HEK293T (cell line): ENCODE results near the gene FAM98B.

Experiments used
- BHLHE40 ChIP-seq: fragments of 450-650 bp; IDR thresholded peaks from 2 replicates; pipeline ENCODE4 v1.6.1; 2016; ENCODE audit warnings: mild to moderate bottlenecking, moderate library complexity, borderline replicate concordance
- FOXA1 ChIP-seq: fragments of 450-650 bp; IDR thresholded peaks from 2 replicates; pipeline ENCODE4 v1.6.1; 2016; ENCODE audit warnings: mild to moderate bottlenecking
- FOXK2 ChIP-seq: fragments of 450-650 bp; IDR thresholded peaks from 2 replicates; pipeline ENCODE4 v1.6.1; 2016; ENCODE audit warnings: mild to moderate bottlenecking
- FOXM1 ChIP-seq: fragments of 450-650 bp; IDR thresholded peaks from 2 replicates; pipeline ENCODE4 v1.6.1; 2017; ENCODE audit warnings: mild to moderate bottlenecking, borderline replicate concordance
- HDGF ChIP-seq: fragments of 450-650 bp; IDR thresholded peaks from 2 replicates; pipeline ENCODE4 v1.6.1; 2017; ENCODE audit warnings: antibody characterized with exemption, borderline replicate concordance
- SP1 ChIP-seq: fragments of 450-650 bp; IDR thresholded peaks from 2 replicates; pipeline ENCODE4 v1.6.1; 2017

DNA sequence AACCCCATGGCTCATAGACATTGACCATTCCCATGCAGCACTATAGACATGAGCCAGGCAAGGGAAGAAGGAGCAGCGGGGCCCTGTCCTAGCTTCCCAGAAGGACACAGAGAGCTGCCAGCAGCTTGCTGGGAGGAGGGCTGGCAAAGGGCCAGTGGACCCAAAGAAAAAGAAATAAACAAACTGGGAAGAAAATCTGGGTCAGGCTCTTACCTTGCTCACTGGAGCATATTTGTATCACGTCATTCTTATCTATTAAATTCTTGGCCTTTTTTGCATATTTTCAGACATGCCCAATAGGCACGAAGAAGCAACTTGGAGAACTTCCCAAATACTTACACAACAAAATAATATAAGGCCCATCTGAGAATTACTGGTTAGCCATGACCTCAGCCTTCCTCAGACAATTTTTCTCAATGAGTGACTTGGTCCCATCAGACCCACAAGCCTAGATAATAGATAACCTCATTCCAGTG is 82.3 kb downstream of the FAM98B start:
- TF ChIP-seq SP1 (no peak), FOXM1 (no peak), FOXK2 (no peak), BHLHE40 (no peak), FOXA1 (no peak), HDGF (no peak)
